Cardiac fibroblast (primary cell): ENCODE measurements around the gene SLCO3A1.

Source experiments
- DNase-seq, 2 donors: peaks; one replicate each; pipeline versions ENCODE4 v3.0.0 to v3.0.0-alpha.2; 2010; ENCODE audit warnings: low read depth in 2 of 2
- H3K4me3 ChIP-seq, 2 donors: replicated peaks in 1 of 2; 1 replicate in 1 of 2; 2 replicates in 1 of 2; pipeline ENCODE4 v1.5.1; 2011; ENCODE audit warnings: low read depth in 2 of 2, low read length in 2 of 2, mild to moderate bottlenecking in 2 of 2, moderate library complexity in 1 of 2
- CTCF ChIP-seq: IDR thresholded peaks from one replicate; pipeline ENCODE4 v1.5.1; 2011; ENCODE audit warnings: low read depth, mild to moderate bottlenecking, low read length, inconsistent platforms

The SLCO3A1 gene

GRCh38 chr15:92005154-92005553 is 151.6 kb downstream of the SLCO3A1 start:
- DNase-seq, result no peak
- H3K4me3 ChIP-seq, result no peak overlapping the region
- TF ChIP-seq CTCF, result no peak

GRCh38 chr15:92006186-92007028 is 152.9 kb downstream of the SLCO3A1 start:
- DNase-seq, result no peak
- no peak overlapping the region for H3K4me3 ChIP-seq
- TF ChIP-seq CTCF, result no peak

GRCh38 chr15:92009162-92009561 is 155.7 kb downstream of the SLCO3A1 start:
- H3K4me3 ChIP-seq, result no peak overlapping the region
- no peak for DNase-seq
- TF ChIP-seq CTCF, result no peak

GRCh38 chr15:92011611-92012367 is 158.3 kb downstream of the SLCO3A1 start:
- H3K4me3 ChIP-seq, result no peak overlapping the region
- TF ChIP-seq CTCF, result no peak
- DNase-seq, result peak in 1 of 2 donors; percentile 51

- peak in 1 of 2 donors; percentile 37 for DNase-seq
- TF ChIP-seq CTCF, result no peak
- no peak overlapping the region for H3K4me3 ChIP-seq
Measured at GRCh38 chr15:92012368-92012629, 158.8 kb downstream of the SLCO3A1 start.

GRCh38 chr15:92012881-92013280 is 159.4 kb downstream of the SLCO3A1 start:
- no peak for DNase-seq
- no peak overlapping the region for H3K4me3 ChIP-seq
- no peak for TF ChIP-seq CTCF
